Hindlimb muscle (tissue), 1 donor: ENCODE results near the gene TNS1. TPM values are rescaled to one million over a fixed set of nuclear protein-coding genes. Genes with fewer than 3 reads are reported as not detected.

Source experiments
- DNase-seq: peaks from one replicate; pipeline ENCODE4 v3.0.0-alpha.2; 2013
- polyA plus RNA-seq: library from polyadenylated mRNA; unstranded; fragments of 120-200 nt; gene quantifications from one replicate; pipeline ENCODE4 v1.2.1, GENCODE V29; 2013; ENCODE audit not compliant: insufficient read length

TNS1 gene
- polyA plus RNA-seq, 1 donor: 142 TPM

DNA sequence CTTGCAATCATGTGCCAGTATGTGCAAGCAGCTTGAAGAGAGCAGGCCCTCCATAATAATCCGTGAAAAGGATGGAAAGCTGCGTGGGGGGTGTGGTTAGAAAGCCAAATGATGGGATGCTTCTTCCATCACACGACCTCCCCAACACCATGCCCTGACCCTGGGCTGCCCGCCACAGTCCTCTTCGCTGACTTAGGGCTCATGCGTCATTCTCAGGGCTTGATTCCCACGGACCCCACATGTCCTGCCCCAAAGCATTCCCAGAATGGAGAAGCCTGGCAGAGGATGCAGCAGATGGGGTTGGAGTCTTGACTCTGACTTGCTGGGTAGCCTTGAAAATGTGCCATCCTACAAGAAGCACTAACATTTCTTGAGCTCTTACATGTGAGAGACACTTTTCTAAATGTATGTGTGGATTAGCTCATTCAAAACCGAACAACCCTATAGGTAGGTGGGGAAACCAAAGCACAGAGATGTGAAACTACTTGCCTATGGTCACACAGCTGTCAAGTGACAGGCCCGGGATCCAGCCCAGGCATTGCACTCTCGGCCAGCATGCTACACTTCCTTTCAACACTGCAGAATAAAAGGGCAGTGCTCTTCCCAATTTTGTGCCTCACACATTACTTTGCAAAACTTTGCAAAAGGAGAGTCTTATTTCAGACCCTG, 3.7 kb downstream of the TNS1 start:
- no peak for DNase-seq

DNA sequence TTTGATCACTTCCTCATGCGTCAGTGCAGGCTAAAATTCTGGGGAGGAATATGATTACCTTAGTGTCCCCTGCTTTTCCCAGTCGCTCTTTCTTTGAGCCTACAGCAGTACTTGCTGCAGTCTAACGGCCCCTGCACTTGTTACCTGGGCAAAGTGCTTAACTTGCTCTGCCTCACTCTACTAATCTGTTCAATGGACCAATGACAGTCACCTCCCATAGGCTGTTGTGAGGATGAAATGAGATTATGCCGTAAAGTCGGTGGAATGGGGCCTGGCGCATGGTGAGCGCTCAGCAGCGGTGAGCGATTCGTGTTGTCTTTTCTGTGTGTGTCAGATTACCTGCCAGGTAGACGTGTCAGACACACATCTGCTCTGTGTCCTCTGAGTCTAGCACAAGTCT, 5.3 kb downstream of the TNS1 start:
- no peak for DNase-seq

DNA sequence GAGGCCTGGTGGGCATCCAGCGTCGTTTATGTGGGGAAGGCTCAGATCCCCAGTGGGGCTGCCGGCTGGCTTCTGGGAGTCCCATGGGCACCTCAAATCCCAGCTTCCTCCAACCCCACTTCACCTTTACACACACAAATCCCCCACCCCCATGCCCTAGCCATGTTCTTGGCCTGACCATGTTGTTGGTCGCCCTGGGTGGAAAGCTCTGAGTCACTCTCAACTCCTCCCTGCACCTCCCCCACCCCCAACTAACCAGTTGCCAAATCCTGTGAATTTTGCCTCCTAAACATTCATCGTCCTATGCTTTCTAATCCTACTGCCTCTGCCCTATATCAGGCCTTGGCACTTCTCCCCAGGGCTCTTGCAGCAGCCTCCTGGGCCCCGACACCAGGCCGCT, 6.4 kb downstream of the TNS1 start:
- no peak for DNase-seq

DNA sequence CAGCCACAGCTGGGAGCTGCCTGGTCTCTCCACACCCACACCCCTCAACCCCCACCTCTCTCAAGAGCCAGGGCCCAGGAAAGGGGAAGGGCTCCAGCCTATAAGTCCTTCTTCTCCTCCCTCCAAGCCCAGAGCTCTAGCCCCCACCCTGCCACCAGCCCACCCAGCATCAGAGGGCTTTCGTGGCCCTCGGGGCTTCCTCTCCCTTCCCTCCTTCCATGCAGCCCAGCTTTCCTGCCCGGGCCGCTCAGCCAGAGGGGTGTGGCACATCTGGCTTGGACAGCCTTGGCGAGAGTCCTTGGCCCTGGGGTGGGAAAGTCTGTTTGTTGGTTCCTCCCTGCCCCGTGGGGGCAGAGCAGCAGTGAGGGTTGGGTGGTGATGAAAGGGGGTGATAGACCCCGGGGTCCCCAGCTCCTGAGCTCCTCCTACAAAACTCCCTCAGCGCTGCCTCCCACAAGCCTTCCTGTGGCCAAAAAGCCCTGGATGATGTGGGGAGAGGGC, 7.0 kb downstream of the TNS1 start:
- DNase-seq: no peak

DNA sequence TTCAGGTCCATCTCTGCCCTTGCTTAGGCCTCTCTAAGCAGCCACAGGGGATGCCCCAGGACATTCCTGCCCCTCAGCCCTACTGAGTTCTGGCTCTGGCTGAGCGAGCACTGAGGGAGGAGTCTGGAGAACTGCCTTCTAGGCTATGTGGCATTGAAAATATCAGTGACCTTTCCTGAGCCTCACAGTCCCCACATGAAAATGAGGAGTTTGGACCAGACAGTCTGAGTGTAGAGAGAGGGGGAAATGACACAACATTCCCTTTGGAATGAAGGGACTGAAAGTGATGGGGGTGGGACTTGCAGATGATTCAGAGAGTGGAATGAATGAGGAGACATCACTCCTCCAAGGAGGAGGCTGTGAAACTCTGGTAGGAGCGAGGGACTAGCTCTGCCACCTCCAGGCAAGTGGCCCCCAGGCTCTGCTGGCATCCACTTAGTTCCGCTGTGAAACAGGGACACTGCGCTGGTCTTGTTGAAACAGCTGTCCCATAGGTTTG, 8.0 kb downstream of the TNS1 start:
- DNase-seq: no peak

DNA sequence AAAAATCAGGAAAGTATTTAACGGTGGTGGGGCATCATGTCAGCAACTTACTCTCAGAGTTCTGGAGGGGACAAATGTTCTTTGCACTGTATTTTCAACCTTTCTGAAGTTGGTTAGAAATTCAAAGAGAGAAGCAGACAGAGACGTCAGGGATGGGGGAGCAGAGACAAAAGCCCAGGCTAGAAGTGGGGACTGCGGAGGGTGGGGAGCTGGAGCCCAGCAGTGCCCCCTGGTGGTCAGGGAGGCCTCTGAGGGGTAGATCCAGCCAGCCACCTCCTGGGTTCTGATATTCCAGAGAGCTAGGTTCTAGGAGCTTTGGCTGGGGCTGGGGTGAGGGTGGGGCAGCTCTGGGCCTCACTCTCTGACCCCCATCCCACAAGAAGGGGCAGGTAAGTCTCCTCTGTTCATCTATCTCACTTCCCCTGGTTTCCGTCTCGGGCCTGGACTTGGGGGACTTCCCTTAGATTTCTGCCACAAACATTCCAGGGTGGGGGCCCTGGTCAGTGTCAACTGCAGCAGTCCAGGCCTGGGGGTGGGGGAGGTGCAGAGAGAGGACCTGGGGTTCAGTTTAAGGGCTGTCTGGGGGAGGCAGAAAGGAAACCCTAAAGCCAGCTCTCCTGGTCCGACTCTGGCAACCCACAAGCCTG, 8.9 kb downstream of the TNS1 start:
- DNase-seq: no peak

DNA sequence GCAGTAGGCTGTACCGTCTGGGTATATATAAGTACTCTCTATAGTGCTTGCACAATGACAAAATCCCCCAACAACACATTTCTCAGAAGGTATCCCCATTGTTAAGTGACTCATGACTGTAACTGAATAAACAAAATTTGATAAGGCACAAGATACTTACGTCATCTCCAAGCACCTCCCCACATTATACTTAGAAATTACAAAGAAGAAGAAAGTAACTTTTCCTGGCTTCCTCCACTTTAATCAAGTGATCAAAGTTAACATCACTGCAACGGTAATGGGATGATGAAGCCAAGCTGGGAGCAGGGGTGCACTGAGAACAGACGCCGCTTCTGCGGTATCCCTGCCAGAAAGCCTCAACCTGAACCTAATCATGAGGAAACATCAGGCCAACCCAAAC, 9.7 kb downstream of the TNS1 start:
- DNase-seq: no peak

DNA sequence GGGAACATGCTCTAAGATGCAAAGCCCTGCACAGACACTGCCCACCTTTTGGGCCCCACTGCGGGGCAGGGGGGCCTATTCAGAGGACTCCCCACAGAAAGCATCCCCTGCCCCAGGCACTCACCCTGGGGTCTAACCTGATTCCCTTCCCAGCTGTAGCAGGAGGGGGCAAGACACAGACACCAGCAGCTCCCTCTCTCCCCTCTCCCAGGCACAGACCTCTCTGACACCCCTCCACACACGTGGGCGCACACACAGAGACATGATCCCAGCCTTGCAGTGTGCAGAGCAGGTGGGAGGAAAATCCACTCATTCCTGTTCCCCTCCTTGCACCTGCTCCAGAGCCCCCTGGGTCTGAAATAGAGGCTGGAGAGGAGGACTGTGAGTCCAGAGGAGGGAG, 10.7 kb downstream of the TNS1 start:
- no peak for DNase-seq

DNA sequence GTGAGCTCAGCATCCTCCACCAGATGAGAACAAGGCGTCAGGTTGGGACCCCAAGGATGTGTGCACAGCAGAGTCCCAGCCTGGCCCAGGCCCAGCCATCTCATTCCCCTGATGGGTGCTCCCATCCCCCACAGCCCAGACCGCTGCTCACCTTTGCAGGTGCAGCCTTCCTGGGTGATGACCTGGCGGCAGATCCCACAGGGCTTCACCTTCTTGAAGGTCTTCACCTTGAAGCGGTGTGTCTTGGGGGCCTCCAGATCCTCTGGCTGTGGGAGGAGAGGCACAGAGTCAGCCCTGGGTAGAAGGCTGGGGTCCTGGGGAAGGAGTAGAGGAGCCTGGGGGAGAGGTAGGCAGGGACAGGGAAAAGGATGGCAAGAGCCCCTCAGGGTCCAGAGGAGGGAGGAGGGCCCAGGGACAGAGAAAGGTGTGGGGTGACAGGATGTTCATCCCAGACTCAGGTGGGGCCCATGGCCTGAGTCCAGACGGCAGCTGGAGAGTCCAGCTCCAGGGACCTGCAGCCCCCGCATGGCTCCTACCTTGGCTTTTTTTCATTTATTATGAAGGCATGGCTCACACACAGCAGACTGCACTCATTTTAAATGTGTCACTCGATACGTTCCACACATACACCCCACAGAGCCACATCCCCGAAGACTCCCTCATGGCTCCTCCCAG, 11.9 kb downstream of the TNS1 start:
- DNase-seq: no peak

DNA sequence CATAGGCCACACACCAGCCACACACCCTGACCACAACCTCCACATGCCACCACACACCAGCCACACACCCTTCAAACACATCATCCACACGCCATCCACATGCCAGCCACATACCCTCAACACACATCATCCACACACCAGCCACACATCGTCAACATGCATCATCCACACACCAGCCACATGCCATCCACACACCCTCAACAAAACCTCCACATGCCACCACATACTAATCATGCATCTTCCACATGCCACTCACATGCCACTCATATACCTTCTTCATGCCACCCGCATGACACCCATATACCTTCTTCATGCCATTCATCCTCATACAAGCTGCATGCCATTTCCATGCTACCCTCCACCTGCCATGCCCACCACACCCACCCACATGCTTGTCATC, 12.4 kb downstream of the TNS1 start:
- no peak for DNase-seq

DNA sequence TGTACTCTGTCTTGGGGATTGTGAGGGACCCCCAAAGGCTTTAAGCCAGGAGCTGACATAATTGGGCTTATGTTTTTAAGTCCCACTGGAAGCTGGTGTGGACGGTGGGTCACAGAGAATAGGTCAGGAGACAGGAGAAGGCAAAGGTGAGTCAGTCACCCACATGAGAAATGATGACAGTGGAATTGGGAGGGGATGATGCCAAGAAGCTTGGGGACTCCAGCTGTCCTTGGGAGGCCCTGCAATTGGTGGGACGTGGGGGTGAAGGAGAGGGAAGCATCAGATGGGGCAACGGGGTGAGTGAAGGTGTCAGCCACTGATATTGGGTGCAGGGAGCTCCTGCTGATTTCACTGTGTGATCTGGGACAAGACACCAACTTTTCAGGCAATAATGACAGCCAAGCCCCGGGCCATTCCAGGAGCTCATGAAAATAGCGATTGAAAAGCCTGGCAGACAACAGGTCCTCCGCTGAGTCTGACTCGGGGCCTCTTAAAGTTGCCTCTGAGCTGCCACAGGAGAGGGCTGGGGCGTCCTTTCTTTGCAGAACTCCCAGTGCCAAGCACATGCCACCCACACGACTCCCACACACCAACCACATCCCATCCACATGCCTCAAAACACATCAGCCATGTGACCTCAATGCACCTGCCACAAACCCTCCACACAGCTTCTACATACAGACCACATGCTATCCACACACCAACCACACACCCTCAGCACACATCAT, 13.4 kb downstream of the TNS1 start:
- DNase-seq: no peak

DNA sequence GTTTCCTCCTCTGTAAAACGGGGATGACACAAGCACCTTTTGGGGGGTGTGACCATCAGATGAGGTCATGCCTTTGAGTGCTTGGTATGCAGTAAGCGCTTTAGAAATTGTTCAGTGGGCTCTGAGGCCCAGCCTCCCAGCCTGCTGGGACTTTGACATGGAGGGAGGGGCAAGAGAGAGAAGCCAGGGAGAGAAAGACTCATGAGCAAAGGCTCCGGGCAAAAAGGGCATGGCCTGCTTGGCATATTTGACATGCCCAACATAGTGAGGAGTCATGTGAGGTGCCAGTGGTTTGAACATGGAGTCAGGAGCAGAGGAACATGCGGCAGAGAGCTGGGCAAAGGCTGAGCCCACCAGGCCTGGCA, 14.0 kb downstream of the TNS1 start:
- no peak for DNase-seq

DNA sequence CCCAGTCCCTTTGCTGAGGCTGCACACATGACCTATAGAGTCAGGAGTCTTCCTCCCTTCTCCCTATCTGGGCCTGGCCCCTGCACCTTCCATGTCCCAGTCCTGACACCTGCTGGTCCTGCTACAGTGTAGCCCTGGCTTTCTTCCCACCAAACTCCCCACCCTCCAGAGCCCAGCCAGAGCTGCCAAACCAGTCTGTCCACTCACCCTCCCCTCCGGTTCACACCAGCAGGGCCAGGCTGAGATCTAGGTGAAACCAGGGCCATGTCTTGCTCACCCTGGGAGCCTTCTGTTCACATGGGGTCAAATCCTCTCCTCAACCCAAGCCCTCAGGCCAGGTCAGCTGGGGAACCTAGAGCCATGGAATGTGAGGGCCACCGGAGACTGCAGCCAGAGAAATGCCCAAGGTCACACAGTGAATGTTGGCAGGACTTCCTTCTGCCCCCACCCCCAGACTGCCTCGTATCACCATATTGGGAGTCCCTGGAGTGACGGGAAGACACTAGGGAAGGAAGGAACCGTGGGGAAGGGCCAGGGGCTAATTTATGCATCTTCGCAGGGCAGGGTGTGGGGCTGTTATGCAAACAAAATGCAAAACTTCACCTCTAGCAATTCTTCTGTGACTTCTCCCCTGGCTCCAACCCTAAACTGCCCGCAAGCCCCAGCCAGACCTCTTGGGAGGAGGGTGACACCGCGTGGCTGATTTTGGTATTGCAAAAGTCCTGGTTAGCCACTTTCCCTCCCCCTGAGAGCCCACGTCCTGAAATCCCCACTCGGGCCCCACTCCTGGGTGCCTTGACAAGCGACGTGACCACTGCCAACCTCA, 14.6 kb downstream of the TNS1 start:
- DNase-seq: no peak

DNA sequence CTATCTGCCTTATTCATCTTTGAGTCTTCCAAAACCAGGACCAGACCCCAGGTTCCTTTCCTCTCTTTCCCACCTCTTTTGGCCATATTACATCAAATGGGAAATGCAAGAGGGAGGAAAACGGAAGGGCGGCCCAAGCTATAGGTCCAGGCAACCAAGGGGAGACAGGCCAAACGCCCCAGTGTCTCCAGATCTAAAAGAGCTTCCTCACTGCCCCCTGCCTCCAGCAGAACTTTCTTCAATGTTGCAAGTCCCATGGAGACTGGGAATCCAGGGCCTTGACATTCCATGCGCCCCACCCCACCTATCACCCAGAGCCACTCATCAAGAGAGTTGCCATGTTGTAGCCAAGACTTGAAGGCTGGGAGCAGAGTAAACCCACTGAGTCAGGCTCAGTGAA, 15.4 kb downstream of the TNS1 start:
- no peak for DNase-seq

DNA sequence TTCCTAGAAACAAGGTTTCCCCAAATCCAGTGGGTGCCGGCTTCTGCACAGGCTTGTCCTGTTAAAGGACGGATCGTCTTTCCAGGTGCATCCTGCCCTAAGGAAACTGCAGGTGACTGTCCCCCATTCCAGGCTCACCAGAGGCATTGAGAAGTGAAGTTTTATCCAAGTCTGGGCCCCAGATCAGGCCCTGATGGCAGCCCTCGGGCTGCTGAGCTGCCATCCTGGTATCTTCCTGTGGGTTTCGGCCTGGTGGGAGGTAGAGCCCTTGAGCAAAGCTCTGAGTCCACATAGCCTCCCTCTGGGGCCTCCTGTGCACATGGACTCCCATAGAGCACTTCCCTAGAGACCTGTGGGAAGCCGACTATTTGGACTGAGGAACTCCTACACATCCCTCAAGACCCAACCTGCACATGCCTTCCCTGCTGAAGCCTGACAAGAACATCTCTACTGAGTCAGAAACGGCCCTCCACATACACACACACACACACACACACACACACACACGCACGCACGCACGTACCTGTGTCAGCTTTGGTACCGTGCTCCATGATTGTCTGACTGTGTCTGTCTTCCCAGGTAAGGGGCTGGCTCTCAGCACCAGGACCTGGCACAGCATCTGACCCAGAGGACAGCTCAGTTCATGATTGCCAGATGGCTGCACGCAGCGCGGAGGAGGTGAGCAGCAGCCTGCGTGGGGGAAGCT, 16.4 kb downstream of the TNS1 start:
- DNase-seq: no peak

DNA sequence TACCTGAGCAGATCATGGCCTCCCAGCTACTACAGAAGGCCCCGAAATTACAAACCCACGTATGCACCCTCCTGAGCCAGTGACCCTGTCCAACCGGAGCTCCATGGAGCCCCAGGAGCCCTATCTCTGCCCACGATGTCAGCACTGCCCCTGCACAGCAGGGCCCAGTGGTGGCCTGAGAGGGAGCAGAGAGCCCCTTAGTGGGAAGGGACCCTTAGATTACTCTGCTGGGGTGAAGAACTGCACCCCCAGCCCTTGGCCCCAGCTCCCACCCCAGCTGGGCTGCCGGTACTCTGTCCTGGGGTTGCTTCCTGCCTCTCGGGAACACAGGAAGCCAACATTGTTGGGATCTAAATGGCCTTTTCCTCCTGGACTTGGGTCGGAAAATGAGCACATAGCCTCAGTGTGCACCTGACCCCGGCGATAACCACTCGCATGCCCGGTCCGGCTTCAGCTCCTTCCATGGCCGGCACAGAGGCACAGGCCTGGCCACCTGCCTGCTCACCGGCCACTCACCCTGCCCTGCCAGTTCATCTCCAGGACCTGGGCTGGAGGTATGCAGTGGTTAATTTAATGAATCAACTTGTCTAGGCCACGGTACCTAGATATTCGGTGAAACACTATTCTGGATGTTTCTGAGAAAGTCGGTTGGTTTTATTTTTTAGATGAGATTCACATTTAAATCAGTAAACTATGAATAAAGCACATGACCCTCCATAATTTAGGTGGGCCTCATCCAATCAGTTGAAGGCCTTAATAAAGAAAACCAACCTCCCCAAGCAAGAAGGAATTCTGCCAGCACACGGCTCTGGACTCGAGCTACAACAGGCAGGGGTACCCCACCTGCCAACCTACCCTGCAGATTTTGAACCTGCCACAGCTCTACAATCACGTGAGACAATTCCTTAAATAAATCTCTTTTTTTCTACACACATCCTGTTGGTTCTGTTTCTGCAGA, 19.2 kb downstream of the TNS1 start:
- no peak for DNase-seq

DNA sequence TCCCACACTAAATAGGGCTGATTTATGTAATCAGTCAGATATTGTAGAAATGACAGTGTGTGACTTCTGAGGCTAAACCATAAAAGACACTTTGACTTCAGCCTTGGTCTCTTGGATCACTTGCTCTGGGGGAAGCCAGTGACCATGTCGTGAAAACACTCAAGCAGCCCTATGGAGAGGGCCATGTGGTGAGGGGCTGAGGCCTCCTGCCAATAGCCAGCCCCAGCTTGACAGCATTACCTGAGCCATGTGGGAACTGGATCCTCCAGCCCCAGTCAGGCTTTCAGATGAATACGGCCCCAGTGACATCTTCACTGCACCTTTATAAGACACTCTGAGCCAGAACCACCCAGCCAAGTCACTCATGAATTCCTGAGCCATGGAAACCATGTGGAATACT, 20.8 kb downstream of the TNS1 start:
- DNase-seq: no peak

DNA sequence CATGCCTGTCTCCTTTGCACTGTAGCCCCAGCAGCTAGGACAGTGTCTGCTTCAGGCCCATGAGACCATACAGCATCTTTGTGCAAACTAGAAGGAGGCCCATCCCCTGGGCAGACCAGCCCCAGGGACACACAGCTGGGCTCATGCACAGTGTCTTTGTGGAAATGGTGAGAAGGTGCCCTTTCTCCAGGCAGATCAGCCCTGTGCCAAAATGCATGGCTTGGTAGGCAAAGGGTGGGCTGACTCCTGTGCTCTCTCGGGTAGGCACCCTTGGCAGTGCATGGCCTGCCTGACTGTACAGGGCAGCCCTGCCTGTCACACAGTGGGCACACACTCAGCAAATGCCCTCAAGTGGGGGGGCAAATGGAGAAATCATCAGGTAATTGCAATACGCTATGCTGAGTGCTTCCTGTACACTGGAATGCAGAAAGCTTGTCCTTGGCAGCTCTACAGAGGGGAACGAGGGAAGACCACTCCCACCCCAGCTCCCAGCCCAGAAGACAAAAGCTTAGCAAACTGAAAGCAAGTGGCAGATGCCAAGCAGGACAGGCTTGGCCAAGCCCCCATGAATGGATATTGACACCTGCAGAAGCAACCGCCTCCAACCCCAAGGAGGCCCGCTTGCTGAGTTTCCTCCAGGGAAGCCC, 21.6 kb downstream of the TNS1 start:
- DNase-seq: no peak

DNA sequence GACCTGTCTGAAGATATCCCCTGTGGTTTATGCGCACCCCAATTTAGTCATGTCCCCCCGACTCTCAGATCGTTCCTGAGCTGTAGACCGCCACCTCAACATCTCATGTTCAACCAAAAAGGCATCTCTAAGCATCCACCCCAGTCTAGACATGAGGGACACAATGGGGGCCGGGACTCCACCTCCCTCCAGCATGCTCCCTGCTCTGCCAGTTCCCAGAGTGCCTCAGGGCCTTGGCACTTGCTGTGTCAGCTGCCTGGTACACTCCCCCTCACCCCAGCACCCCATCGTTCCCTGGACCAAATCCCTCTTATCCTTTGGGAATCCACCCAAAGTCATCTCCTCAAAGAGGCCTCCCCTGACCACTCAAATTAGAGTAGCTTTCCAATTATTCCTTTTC, 22.2 kb downstream of the TNS1 start:
- DNase-seq: no peak

DNA sequence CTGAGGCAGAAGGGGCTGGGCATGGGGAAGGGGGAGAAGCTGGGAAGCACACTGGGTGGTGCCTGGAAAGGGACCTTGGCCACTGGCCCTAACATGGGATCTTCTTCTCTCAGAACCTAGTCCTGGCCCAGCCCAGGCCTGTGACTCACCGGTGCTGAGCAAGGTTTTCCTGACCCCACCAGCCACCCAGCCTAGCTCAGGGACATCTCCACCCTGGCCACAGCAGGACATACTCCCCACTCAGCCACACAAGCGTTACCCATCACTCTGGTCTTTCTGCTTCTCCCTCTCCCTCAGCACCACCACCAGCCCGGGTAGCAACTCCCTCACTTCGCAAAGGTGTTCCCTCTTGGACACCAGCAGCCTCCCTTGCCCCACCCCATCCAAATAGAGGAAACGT, 22.8 kb downstream of the TNS1 start:
- DNase-seq: no peak
